Measurements from ENCODE around the gene XPC. TPM values are rescaled to one million over a fixed set of nuclear protein-coding genes. Genes with fewer than 3 reads are reported as not detected.

Gene XPC
- polyA plus RNA-seq, 1 of the 3 experiments (the other 2 are of a cell fraction) = 50.0 TPM

- peaks cover 71% of the 10 kb centered on the region for H3K79me2 ChIP-seq (ENCODE audit: insufficient read depth)
- 95% methylated on average over 8 of the region's 8 CpGs for WGBS (ENCODE audit: low lambda C conversion rate)
- CTCF ChIA-PET = interaction anchor here (2.0 kb wide), 1 partner anchor 10 kb away, joined by 7 read pairs; no protein-coding TSS in a partner anchor
These were observed 19.0 kb downstream of the XPC start for GRCh38 chr3:14159426-14159825.

More at GRCh38 chr3:14159426-14159825, 19.0 kb downstream of the XPC start:
- Histone ChIP-seq H3K27me3 (ENCODE audit: insufficient read depth) (no peaks in the 10 kb centered on the region), H2AFZ (ENCODE audit: low read depth) (no peak overlapping the region), H4K20me1 (ENCODE audit: insufficient read depth) (no peaks in the 10 kb centered on the region), H3K9me2 (no peaks in the 10 kb centered on the region), H3K36me3 (replicated peaks in 1 of 2; ENCODE audit: control insufficient read depth in 1 of 2, insufficient read depth in 2 of 2, low read length in 1 of 2) (peaks cover 87 to 92% of the 10 kb centered on the region in 2 experiments), H3K4me3 (ENCODE audit: low read depth in 2 of 2, low read length in 1 of 2) (no peak overlapping the region), H3K4me1 (ENCODE audit: control insufficient read depth in 1 of 2, insufficient read depth in 2 of 2, low read depth in 1 of 2, low read length in 1 of 2) (no peaks in the 10 kb centered on the region), H3K9ac (no peak overlapping the region), H3K27ac (ENCODE audit: low read depth in 2 of 2, low read length in 1 of 2) (no peak overlapping the region), H3K9me3 (peaks cover 9% of the 10 kb centered on the region; the same call in 1 of the 2 replicates), H3F3A (replicated peaks; ENCODE audit: insufficient read depth) (no peaks in the 10 kb centered on the region), H3K4me2 (no peak overlapping the region)
- TF ChIP-seq PBX3 (IDR thresholded peaks at IDR 0.05) (no peak), MXI1 (IDR thresholded peaks at IDR 0.05; ENCODE audit: low read depth, low read length) (no peak), RXRA (IDR thresholded peaks at IDR 0.05; ENCODE audit: borderline replicate concordance, low read depth) (no peak), TCF12 (IDR thresholded peaks at IDR 0.05) (no peak), RAD21 (IDR thresholded peaks at IDR 0.05; ENCODE audit: low read length) (no peak), ZBTB33 (IDR thresholded peaks at IDR 0.05; ENCODE audit: borderline replicate concordance, low read depth) (no peak), IRF3 (IDR thresholded peaks at IDR 0.05; ENCODE audit: low read depth, low read length) (no peak), FOXM1 (IDR thresholded peaks at IDR 0.05; ENCODE audit: low read depth) (no peak), ELF1 (IDR thresholded peaks at IDR 0.05) (no peak), JUND (IDR thresholded peaks at IDR 0.05) (no peak), GATA2 (CRISPR knock-in tag; IDR thresholded peaks at IDR 0.05) (no peak), NRF1 (IDR thresholded peaks at IDR 0.05; ENCODE audit: low read depth, low read length) (no peak), RFX5 (IDR thresholded peaks at IDR 0.05; ENCODE audit: low read length) (no peak), REST (IDR thresholded peaks at IDR 0.05; ENCODE audit: low read depth, low read length) (no peak), FOXJ3 (CRISPR knock-in tag; IDR thresholded peaks at IDR 0.05) (no peak), POLR2AphosphoS5 (IDR thresholded peaks at IDR 0.05; ENCODE audit: low read depth, low read length) (no peak)
- TF ChIP-seq, protein P1, sequence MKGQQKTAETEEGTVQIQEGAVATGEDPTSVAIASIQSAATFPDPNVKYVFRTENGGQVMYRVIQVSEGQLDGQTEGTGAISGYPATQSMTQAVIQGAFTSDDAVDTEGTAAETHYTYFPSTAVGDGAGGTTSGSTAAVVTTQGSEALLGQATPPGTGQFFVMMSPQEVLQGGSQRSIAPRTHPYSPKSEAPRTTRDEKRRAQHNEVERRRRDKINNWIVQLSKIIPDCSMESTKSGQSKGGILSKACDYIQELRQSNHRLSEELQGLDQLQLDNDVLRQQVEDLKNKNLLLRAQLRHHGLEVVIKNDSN (IDR thresholded peaks at IDR 0.05; ENCODE audit: borderline replicate concordance, low read depth) = no peak
- TF ChIP-seq, protein P2, sequence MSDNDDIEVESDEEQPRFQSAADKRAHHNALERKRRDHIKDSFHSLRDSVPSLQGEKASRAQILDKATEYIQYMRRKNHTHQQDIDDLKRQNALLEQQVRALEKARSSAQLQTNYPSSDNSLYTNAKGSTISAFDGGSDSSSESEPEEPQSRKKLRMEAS (IDR thresholded peaks at IDR 0.05; ENCODE audit: low read depth) = no peak
- POLR2A ChIA-PET = interaction anchor here (1.0 kb wide), 1 partner anchor 34 kb away, joined by 3 read pairs; the partner anchor contains the start of genes CHCHD4 and TMEM43
- DNase-seq = no peak

Data from SK-N-SH (cell line).